KMS-11 (cell line): ENCODE results near the gene MDM4.

Source experiments
- H2AFZ ChIP-seq: fragments of 200-600 bp; sonication (generic); 2 replicates; pipeline ENCODE4 v1.6.1; 2016; ENCODE audit warnings: antibody characterized with exemption, mixed run types, low read depth
- H3K27ac ChIP-seq: fragments of 200-600 bp; sonication (generic); 2 replicates; pipeline ENCODE4 v1.6.1; 2016; ENCODE audit warnings: mild to moderate bottlenecking, mixed run types
- H3K27me3 ChIP-seq: fragments of 200-600 bp; sonication (generic); 2 replicates; pipeline ENCODE4 v1.6.1; 2017; ENCODE audit warnings: mild to moderate bottlenecking, low read depth, mixed run types, moderate library complexity; ENCODE audit not compliant: insufficient read depth
- H3K36me3 ChIP-seq: fragments of 200-600 bp; sonication (generic); 2 replicates; pipeline ENCODE4 v1.6.1; 2017; ENCODE audit warnings: mild to moderate bottlenecking, mixed run types; ENCODE audit not compliant: insufficient read depth
- H3K4me1 ChIP-seq: fragments of 200-600 bp; sonication (generic); 2 replicates; pipeline ENCODE4 v1.6.1; 2016; ENCODE audit warnings: mild to moderate bottlenecking, low read depth, mixed run types; ENCODE audit not compliant: poor library complexity, severe bottlenecking
- H3K4me2 ChIP-seq: fragments of 200-600 bp; sonication (generic); 2 replicates; pipeline ENCODE4 v1.7.0; 2016; ENCODE audit warnings: mild to moderate bottlenecking, mixed run types
- H3K4me3 ChIP-seq: fragments of 200-600 bp; sonication (generic); IDR thresholded peaks from 2 replicates; pipeline ENCODE4 v1.6.1; 2017; ENCODE audit warnings: low read depth, low read length, mixed read lengths; ENCODE audit not compliant: insufficient read depth
- H3K79me2 ChIP-seq: fragments of 200-600 bp; sonication (generic); 2 replicates; pipeline ENCODE4 v1.6.1; 2016; ENCODE audit warnings: low read depth, mixed run types; ENCODE audit not compliant: insufficient read depth
- H3K9ac ChIP-seq: fragments of 200-600 bp; sonication (generic); 2 replicates; pipeline ENCODE4 v1.6.1; 2016; ENCODE audit warnings: mild to moderate bottlenecking, mixed run types
- H4K20me1 ChIP-seq: fragments of 200-600 bp; sonication (generic); 2 replicates; pipeline ENCODE4 v1.6.1; 2016; ENCODE audit warnings: mild to moderate bottlenecking, mixed run types; ENCODE audit not compliant: insufficient read depth
- CTCF ChIP-seq: fragments of 200-600 bp; sonication (generic); conservative IDR thresholded peaks from 2 replicates; pipeline ENCODE4 v1.6.1; 2017; ENCODE audit warnings: low read depth, mild to moderate bottlenecking, antibody characterized with exemption, low read length, moderate library complexity, mixed read lengths

The MDM4 gene

GRCh38 chr1:204574865-204575163 lies 58.6 kb downstream of the MDM4 start:
- Histone ChIP-seq H3K4me3 (no peak overlapping the region), H3K36me3 (no peaks in the 10 kb centered on the region), H2AFZ (no peak overlapping the region), H3K27ac (no peak overlapping the region), H3K27me3 (no peaks in the 10 kb centered on the region), H3K4me1 (peaks cover 17% of the 10 kb centered on the region), H3K9ac (no peak overlapping the region), H4K20me1 (no peaks in the 10 kb centered on the region), H3K79me2 (no peaks in the 10 kb centered on the region), H3K4me2 (no peak overlapping the region)
- TF ChIP-seq CTCF = no peak

- no peak overlapping the region for H3K27ac ChIP-seq
- no peak for TF ChIP-seq CTCF
- no peak overlapping the region for H3K4me3 ChIP-seq
- no peak overlapping the region for H2AFZ ChIP-seq
- H3K4me1 ChIP-seq = peaks cover 23% of the 10 kb centered on the region
- no peaks in the 10 kb centered on the region for H3K36me3 ChIP-seq
- no peaks in the 10 kb centered on the region for H3K79me2 ChIP-seq
- H4K20me1 ChIP-seq = no peaks in the 10 kb centered on the region
- H3K9ac ChIP-seq = no peak overlapping the region
- no peak overlapping the region for H3K4me2 ChIP-seq
- no peaks in the 10 kb centered on the region for H3K27me3 ChIP-seq
Measured at GRCh38 chr1:204575221-204576190, 59.3 kb downstream of the MDM4 start.

GRCh38 chr1:204576422-204576821 lies 60.2 kb downstream of the MDM4 start:
- Histone ChIP-seq H3K9ac (no peak overlapping the region), H4K20me1 (no peaks in the 10 kb centered on the region), H3K4me2 (no peak overlapping the region), H3K4me3 (no peak overlapping the region), H3K27me3 (no peaks in the 10 kb centered on the region), H3K36me3 (no peaks in the 10 kb centered on the region), H2AFZ (no peak overlapping the region), H3K4me1 (peaks cover 23% of the 10 kb centered on the region), H3K27ac (no peak overlapping the region), H3K79me2 (no peaks in the 10 kb centered on the region)
- TF ChIP-seq CTCF = no peak

- H3K4me1 ChIP-seq = peaks cover 23% of the 10 kb centered on the region
- no peaks in the 10 kb centered on the region for H3K79me2 ChIP-seq
- no peaks in the 10 kb centered on the region for H3K36me3 ChIP-seq
- no peaks in the 10 kb centered on the region for H4K20me1 ChIP-seq
- H3K27ac ChIP-seq = no peak overlapping the region; the same call in 1 of the 2 replicates
- TF ChIP-seq CTCF = no peak
- H2AFZ ChIP-seq = no peak overlapping the region; the same call in 1 of the 2 replicates
- no peak overlapping the region; the same call in 1 of the 2 replicates for H3K9ac ChIP-seq
- peak overlapping the region; percentile 77 for H3K4me2 ChIP-seq
- H3K27me3 ChIP-seq = no peaks in the 10 kb centered on the region
- H3K4me3 ChIP-seq = no peak overlapping the region
Measured at GRCh38 chr1:204577794-204578478, 61.7 kb downstream of the MDM4 start.
